Measurements from ENCODE around the gene FYB1.
"Not testable (repeated sequence)": the region's sequence is repeated elsewhere in the genome, so short reads cannot be mapped to it uniquely, and the experiment has no call there.

The FYB1 gene

GRCh38 chr5:39186722-39187539 lies 32.4 kb downstream of the FYB1 start:
- DNase-seq (ENCODE audit: low spot score) = no peak

DNA sequence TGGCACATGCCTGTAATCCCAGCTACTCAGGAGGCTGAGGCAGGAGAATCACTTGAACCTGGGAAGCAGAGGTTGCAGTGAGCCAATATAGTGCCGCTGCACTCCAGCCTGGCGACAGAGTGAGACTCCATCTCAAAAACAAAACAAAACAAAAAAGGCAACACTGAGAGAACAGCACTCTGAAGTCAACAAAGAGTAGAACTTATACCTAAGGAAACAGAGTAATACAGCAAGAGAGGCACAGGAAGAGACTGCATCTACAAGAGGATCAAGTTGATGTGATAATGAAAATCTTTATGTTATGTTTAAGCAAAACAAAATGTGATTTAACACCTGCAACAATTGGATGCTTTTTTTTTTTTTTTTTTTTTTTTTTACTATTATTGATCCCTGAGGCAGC lies 33.1 kb downstream of the FYB1 start:
- no peak for DNase-seq (ENCODE audit: low spot score)

DNA sequence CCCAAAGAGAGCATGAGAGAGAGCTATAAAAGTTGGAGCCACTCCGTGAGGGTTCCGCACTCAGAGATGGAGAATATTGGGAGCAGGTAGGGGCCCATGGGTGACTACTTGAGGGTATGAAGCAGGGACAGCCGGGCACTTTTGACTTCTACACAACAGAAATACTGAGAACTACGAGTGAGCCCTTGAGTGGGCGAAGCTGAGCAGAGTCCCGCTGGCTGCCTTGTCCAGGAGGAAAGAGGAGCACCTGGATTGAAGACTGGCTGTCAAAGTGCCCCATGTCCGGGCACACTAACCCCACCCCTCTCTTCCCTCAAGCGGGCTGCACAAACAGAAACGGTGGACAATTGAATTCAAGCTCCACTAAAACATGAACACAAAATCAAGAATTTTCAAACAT lies 33.6 kb downstream of the FYB1 start:
- DNase-seq (ENCODE audit: low spot score) = no peak

DNA sequence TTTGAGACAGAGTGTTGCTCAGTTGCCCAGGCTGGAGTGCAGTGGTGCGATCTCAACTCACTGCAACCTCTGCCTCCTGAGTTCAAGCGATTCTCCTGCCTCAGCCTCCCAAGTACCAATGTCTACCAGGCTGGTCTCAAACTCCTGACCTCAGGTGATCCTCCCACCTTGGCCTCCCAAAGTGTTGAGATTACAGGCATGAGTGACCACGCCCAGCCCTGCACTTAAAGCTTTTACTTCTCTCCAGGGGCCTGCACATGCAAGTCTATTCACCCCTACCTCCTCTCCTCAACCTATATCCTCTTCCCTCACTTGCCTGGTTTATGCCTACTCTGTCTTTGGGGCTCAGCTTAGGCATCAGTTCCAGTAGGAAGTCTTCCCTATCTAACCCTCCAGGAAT lies 39.8 kb downstream of the FYB1 start:
- not testable (repeated sequence) for DNase-seq (ENCODE audit: low spot score)

DNA sequence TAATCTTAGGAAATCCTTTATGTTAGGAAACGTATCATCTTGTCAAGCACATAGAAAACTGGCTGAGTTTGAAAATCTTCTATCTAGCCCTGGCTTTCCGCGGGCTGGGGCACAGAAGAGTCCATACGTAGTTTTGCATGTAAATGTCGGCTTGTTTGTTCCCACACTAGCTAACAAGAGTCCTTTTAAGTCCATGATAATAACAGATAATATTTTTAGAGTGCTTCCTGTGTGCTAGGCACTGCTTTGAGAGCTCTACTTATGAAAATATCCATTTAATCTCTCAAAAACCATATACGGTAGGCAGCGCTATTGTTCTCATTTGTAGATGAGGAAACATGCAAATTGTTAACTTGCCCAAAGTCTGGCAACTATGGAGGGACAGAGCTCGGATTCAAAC lies 40.5 kb downstream of the FYB1 start:
- DNase-seq (ENCODE audit: low spot score) = no peak

- no peak for DNase-seq (ENCODE audit: low spot score)
Measured at GRCh38 chr5:39178171-39178570, 41.2 kb downstream of the FYB1 start.

DNA sequence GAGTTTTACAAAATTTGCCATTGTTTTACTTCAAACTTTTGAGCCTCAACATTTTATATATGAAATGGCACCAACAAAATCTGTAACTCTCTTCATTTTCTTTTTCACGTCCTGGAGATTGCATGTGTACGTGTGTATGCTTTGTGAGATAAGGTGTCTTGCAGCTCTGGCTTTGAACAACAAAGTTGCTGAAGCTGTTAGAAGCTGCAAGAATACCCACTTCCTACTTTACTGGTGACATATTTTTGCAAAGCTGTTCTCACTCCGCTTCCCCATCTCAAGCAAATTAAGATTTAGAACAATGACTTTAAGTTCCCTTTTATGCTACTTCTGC lies 41.8 kb downstream of the FYB1 start:
- DNase-seq (ENCODE audit: low spot score) = peak; percentile 13

DNA sequence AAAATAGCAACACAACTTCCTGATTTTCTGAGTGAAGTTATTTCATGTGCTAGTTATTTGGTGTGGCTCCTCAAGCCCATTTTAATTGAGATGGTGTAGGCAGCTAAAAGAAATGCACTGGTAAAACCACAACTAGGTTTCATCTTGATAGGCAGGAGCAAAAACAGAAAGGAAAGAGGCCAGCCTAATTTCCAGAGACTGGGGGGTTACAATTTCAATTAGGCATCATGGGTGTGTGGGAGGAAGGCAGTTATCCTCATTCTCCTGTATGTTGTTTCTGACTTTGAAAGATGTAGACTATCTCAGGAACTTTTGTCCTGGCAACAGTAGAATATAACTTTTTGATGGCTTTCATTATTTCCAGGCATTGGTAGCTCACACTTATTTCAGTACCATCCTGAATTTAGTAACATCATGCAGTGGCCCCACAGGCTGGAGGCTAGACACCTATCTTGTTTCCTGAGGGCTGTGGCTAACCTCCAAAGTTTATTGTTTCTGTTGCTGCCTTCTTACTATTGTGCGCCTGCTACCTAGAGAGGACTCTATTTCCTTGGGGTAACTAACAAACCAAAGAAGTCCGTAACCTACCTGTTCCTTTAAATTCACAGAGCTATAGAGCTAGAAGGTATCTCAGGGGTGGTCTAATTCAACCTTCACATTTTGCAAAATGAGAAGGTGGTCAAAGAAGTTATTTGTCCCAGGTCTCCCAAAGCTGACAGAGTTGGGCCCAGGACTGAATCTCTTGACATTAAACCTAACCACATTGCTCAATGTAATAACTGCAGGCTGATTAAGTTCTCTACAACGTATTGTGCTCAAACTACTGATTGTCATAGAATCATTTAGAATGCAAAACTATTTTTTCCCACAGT lies 42.4 kb downstream of the FYB1 start:
- no peak for DNase-seq (ENCODE audit: low spot score)

GRCh38 chr5:39175273-39175955 lies 43.9 kb downstream of the FYB1 start:
- no peak for DNase-seq (ENCODE audit: low spot score)

- no peak for DNase-seq (ENCODE audit: low spot score)
Measured at GRCh38 chr5:39173069-39173468, 46.3 kb downstream of the FYB1 start.

GRCh38 chr5:39172593-39172992 lies 46.8 kb downstream of the FYB1 start:
- DNase-seq (ENCODE audit: low spot score) = no peak

DNA sequence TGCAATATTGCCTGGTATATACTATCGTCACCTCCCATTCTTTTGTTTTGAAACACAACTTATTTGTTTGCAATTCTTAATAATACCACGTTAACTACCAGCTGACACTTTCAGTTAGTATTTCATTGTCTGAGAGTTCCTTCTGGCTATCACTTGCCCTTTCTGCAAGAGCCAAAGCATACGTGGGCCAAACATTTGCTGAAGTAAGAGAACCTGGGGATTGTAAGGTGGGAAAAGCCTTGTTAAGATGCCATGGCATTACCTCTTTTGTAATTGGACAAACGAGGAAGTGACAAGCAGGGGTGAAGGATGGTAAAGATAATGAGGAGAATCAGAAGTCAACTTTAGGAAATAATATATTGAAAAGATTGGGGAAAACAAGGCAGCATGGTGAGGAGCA lies 47.7 kb downstream of the FYB1 start:
- DNase-seq (ENCODE audit: low spot score) = no peak

GRCh38 chr5:39169081-39169480 lies 50.3 kb downstream of the FYB1 start:
- no peak for DNase-seq (ENCODE audit: low spot score)

- DNase-seq (ENCODE audit: low spot score) = no peak
Measured at GRCh38 chr5:39167972-39168342, 51.4 kb downstream of the FYB1 start.

DNA sequence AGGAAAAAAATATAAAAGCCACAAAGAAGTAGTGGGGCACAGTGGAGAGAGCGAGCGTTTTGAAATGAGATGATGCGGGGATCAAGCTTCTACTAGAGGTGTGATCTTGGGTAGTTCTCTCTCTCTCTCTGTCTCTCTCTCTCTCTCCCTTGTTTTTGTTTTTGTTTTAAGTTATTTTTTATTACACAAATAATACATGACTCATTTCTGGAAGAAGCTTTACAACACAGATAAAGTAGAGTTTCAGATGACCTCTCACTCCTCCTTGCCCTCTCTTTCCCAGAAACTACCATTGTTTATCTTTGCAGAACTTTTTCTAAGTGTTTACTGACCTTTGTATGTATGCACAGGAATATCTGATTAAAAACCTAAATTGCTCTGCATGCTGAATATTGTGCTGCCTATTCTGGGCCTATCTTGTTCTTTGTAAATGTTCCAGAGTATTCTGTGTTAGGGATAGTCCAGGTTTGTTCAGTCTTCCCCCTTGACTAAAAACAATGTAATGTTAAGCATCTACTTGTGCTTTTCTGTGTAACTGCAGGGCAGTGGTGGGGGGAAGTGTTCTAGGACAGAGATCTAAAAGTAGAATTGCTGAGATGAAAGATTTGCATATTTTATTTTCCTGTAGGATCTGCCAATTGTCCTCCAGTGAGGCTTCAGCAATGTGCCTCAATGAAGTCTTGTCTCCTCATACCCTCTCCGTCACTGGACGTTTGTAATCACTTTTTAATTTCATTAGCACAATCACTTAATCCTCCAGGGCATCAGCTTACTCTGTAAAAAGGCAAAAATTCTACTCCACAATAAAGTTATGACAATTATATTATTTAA lies 52.0 kb downstream of the FYB1 start:
- no peak for DNase-seq (ENCODE audit: low spot score)

DNA sequence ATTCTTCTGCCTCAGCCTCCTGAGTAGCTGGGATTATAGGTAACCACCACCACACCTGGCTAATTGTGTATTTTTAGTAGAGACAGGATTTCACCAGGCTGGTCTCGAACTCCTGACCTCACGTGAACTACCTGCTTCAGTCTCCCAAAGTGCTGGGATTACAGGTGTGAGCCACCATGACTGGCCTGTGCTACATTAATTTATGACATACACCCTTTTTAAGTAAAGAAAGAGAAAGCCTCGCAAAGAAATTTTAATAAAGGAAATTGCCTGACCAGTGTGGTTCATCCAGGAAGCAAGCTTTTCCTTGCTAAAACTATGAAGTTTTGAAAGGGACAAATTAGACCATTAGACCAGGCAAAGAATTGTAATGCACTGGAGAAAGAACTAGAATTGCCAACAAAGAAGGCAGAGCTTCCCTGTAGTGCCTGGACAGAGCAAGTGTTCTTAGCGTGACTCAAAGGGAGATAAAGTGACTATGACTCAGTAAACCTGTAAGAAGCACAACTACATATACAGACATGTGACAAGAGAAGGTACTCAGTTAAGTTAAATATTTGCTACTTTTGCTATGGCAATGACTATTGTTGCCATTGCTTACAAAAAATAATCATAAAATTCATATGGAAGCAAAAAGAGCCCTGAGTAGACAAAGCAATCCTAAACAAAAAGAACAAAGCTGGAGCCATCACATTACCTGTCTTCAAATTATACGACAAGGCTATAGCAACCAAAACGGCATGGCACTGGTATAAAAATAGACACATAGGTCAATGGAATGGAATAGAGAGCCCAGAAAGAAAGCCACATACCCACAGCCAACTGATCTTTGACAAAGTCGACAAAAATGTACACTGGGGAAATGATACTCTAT lies 54.6 kb downstream of the FYB1 start:
- DNase-seq (ENCODE audit: low spot score) = no peak

DNA sequence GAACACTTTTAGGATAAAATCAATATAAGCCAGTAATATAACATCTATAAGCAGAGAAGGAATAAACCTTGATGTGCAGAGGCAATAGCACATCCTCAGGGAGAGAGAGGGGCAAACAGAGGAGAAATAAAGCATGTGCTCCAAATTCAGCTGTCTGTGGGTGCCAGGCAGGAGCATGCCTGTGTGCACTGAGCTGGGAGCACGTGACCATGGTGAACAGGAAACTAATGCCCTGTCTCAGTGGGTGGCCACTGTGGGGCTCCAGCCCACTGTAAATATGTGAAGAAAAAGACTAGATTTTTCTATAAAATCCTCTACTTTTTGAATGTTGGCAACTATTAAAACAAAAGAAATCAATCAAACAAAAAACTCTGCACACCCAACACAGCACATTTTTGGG lies 55.3 kb downstream of the FYB1 start:
- DNase-seq (ENCODE audit: low spot score) = no peak

DNA sequence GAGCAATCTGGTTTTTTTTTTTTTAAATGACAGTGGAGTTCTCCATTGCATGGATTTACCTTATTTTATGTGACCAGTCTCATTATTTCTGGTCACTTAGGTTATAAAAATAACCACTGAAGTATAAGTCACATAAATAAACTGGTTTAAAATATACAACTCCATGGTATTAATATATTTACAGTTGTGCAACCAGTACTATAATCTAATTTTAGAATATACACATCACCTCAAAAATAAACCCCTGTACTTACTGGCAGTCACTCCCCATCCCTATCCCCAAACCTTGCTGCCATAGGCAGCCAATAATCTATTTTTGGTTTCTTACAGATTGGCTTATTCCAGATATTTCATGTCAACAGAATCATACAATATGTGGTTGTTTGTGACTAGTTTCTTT lies 57.8 kb downstream of the FYB1 start:
- DNase-seq (ENCODE audit: low spot score) = no peak

- no peak for DNase-seq (ENCODE audit: low spot score)
Measured at GRCh38 chr5:39160576-39161213, 58.7 kb downstream of the FYB1 start.

DNA sequence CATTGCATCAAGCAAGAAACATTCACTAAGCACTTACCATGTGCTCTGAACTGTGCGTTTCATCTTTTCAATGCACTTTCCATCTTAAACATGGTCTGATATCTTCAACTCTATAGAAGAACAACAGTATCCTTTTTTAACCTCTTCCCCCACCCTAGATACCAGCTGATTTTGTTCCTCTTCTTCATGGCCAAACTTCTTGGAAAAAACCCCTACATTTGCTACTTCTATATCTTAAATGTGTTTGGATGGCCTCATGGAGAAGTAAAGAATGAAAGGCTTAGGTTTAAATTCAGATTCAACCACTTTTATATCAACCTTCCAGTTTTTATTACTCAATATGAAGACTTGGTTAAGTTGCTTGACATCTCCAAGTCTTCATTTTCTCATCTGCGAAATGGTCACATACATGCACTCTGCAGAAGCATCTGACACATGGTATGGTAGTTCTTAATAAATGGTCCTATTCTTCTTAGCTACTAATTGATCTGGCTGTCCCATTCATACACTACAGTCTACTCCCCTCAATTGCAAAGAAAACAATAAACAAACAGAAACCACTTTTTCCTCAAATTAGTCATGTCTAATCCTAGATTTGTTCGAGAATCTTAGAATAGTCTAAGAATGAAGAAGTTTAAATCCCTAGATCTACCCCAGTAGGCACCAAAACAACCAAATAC lies 59.4 kb downstream of the FYB1 start:
- DNase-seq (ENCODE audit: low spot score) = no peak

Data from germinal center (tissue), 1 donor.